IPS-20b (cell line): ENCODE results near the gene IL23A.

Experiments used
- H3K27ac ChIP-seq: one replicate; pipeline ENCODE4 v1.5.1; 2013; ENCODE audit warnings: low read length
- H3K27me3 ChIP-seq: 2 replicates; pipeline ENCODE4 v1.6.1; 2013; ENCODE audit warnings: mild to moderate bottlenecking, low read length, inconsistent platforms; ENCODE audit not compliant: insufficient read depth
- H3K36me3 ChIP-seq: 2 replicates; pipeline ENCODE4 v1.6.1; 2013; ENCODE audit warnings: low read depth, mild to moderate bottlenecking, inconsistent platforms, low read length, moderate library complexity; ENCODE audit not compliant: insufficient read depth
- H3K4me1 ChIP-seq: 2 replicates; pipeline ENCODE4 v1.6.1; 2013; ENCODE audit warnings: mild to moderate bottlenecking, control low read depth, inconsistent platforms, low read length, moderate library complexity; ENCODE audit not compliant: insufficient read depth
- H3K4me3 ChIP-seq: 2 replicates; pipeline ENCODE4 v1.5.1; 2013; ENCODE audit warnings: mild to moderate bottlenecking, low read length, inconsistent platforms
- H3K9ac ChIP-seq: 2 replicates; pipeline ENCODE4 v1.6.1; 2013; ENCODE audit warnings: low read depth, mild to moderate bottlenecking, inconsistent platforms, low read length, moderate library complexity
- H3K9me3 ChIP-seq: 2 replicates; pipeline ENCODE4 v1.6.1; 2013; ENCODE audit warnings: mild to moderate bottlenecking, low read depth, low read length, inconsistent platforms; ENCODE audit not compliant: insufficient read depth

Gene IL23A

DNA sequence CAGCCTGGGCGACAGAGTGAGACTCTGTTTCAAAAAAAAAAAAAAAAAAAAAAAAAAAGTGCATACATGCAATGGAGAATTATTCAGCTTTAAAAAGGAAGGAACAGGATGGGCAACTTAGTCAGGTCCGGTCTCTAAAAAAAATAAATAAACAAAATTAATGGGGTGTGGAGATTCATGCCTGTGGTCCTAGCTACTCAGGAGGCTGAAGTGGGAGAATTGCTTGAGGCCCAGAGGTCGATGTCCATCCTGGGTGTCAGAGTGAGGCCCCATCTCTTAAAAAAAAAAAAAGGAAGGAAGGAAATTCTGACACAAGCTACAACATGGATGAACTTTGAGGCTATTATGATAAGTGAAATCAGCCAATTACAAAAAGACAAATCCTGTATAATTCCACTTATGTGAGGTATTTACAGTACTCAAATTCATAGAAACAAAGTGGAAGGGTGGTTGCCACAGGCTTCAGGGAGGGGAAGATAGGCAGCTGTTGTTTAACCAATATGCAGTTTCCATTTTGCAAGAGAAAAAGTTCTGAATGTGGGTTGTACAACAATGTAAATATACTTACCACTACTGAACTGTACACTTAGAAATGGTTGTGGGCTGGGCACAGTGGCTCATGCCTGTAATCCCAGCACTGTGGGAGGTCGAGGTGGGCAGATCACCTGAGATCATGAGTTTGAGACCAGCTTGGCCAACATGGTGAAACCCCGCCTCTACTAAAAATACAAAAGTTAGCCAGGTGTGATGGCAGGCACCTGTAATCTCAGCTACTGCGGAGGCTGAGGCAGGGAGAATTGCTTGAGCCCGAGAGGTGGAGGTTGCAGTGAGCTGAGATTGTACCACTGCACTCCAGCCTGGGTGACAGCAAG, 36.3 kb downstream of the IL23A start:
- H3K27me3 ChIP-seq: no peaks in the 10 kb centered on the region
- H3K36me3 ChIP-seq: no peaks in the 10 kb centered on the region
- H3K9me3 ChIP-seq: no peaks in the 10 kb centered on the region; the same call in 1 of the 2 replicates
- H3K4me3 ChIP-seq: no peak overlapping the region
- no peak overlapping the region for H3K9ac ChIP-seq
- H3K4me1 ChIP-seq: peaks cover 5% of the 10 kb centered on the region; the same call in 1 of the 2 replicates
- H3K27ac ChIP-seq: no peak overlapping the region

DNA sequence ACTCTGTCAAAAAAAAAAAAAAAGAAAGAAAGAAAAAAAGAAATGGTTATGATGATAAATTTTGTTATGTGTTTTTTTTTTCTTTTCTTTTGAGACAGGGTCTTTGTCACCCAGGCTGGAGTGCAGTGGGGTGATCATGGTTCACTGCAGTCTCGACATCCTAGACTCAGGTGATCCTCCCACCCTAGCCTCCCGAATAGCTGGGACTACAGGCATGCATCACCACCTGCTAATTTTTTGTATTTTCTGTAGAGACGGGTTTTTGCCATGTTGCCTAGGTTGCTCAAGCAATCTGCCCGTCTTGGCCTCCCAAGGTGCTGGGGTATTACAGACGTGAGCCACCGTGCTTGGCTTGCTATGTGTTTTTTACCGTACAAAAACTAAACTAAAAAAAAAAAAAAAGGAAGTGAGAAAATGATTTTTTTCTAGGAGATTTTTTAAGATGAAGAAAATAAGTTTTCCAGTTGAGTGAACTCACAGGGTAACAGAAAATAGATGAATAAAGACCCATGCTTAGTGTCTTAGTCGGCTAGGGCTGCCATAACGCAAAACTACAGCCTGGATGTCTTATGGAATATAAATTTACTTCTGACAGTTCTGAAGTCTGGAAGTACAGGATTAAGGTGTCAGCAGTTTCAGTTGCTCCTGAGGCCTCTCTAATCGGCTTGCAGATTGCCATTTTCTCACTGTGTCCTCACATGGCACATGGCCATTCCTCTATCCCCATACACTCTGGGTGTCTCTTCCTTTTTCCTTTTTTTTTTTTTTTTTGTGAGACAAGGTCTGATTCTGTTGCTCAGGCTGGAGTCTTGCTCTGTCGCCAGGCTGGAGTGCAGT, 37.1 kb downstream of the IL23A start:
- H3K36me3 ChIP-seq: no peaks in the 10 kb centered on the region
- no peak overlapping the region for H3K9ac ChIP-seq
- H3K9me3 ChIP-seq: no peaks in the 10 kb centered on the region; the same call in 1 of the 2 replicates
- H3K27ac ChIP-seq: no peak overlapping the region
- no peaks in the 10 kb centered on the region for H3K27me3 ChIP-seq
- H3K4me1 ChIP-seq: peaks cover 5% of the 10 kb centered on the region; the same call in 1 of the 2 replicates
- no peak overlapping the region for H3K4me3 ChIP-seq

DNA sequence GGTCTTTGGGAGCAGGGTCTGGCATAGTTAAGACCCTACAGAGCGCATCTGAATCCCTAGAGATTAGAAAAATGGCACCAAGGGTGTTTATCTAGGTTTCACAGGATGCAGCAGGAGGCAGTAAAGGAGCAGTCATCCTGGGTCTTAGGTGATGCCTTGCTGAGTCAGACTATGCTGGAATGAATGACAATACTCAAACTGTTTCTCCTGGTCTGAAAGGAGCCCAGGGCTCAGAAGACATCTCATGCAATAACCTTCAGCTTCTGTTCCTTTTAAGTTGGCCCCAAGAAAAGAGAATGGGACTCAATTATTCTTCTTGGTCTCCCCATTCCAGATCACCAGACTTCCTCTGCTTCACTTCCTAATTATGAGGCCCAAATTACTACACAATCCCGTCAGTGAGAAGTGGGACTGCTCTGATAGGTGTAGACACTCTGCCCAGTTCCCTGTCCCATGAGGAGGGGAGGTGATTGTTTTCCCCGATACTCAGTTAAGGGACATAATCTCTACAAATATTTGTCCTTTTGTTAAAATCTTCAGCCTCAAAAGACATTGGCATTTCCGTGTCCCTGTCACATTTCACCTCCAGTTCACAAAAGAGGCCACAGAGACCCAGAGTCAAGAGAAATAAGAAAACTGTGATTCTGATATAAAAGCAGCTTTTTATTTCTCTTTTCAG, 38.8 kb downstream of the IL23A start:
- Histone ChIP-seq H3K4me1 (peaks cover 5% of the 10 kb centered on the region; the same call in 1 of the 2 replicates), H3K9me3 (no peaks in the 10 kb centered on the region; the same call in 1 of the 2 replicates), H3K27me3 (no peaks in the 10 kb centered on the region), H3K4me3 (no peak overlapping the region), H3K36me3 (no peaks in the 10 kb centered on the region), H3K9ac (no peak overlapping the region), H3K27ac (no peak overlapping the region)

DNA sequence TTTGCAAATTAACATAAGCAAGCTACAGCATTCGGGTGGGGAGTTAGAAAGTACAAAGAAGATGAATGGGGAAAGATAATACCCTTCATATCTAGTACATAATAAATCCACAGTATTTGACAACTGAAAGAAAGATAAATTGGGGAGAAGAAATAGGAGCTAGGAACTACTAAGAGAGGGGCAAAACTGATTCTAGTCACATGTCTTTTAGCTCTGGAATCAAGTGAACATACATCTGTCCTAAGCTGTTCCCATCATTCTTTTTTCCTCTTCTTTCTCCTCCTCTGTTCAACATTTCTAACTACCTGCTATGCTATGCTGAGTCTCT, 39.3 kb downstream of the IL23A start:
- Histone ChIP-seq H3K9ac (no peak overlapping the region), H3K36me3 (no peaks in the 10 kb centered on the region), H3K9me3 (no peaks in the 10 kb centered on the region), H3K4me3 (no peak overlapping the region), H3K4me1 (peaks cover 5% of the 10 kb centered on the region; the same call in 1 of the 2 replicates), H3K27me3 (no peaks in the 10 kb centered on the region), H3K27ac (no peak overlapping the region)

DNA sequence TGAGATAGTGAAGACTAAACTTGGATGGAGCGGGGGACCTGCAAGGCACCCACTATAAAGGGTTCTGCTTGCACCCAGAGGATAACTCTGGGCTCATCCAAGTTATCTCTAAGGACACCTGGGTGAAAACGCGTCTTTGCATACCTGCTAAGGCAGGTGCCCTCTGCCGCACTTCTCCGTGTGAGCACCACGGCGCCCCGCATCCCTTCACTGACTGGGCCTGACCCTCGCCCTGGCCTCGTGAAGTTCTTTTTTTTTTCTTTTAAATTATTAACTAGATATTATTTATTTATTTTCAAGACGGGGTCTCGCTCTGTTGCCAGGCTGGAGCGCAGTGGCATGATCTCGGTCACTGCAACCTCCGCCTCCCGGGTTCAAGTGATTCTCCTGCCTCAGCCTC, 43.9 kb downstream of the IL23A start:
- peaks cover 2% of the 10 kb centered on the region; the same call in 1 of the 2 replicates for H3K4me1 ChIP-seq
- H3K27ac ChIP-seq: no peak overlapping the region
- no peak overlapping the region for H3K9ac ChIP-seq
- no peak overlapping the region for H3K4me3 ChIP-seq
- H3K27me3 ChIP-seq: no peaks in the 10 kb centered on the region
- H3K36me3 ChIP-seq: no peaks in the 10 kb centered on the region
- no peaks in the 10 kb centered on the region for H3K9me3 ChIP-seq

DNA sequence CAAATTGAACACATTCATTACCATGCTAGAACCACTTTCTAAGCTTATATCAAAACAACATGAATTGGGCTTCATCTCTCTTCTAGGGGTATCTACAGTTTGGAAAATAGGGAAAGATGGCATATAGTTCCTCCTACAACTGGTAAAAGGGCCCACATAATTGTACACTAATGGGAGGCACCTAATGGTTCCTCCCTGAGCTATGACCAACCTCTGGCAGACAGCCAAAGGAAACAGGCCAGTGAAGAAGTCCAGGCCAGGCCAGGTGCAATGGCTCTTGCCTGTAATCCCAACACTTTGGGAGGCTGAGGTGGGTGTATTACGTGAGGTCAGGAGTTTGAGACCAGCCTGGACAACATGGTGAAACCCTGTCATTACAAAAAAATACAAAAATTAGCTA, 47.2 kb downstream of the IL23A start:
- H3K27me3 ChIP-seq: no peaks in the 10 kb centered on the region
- H3K27ac ChIP-seq: no peak overlapping the region
- H3K36me3 ChIP-seq: no peaks in the 10 kb centered on the region
- H3K4me1 ChIP-seq: no peaks in the 10 kb centered on the region
- H3K9ac ChIP-seq: no peak overlapping the region
- no peaks in the 10 kb centered on the region for H3K9me3 ChIP-seq
- no peak overlapping the region for H3K4me3 ChIP-seq

DNA sequence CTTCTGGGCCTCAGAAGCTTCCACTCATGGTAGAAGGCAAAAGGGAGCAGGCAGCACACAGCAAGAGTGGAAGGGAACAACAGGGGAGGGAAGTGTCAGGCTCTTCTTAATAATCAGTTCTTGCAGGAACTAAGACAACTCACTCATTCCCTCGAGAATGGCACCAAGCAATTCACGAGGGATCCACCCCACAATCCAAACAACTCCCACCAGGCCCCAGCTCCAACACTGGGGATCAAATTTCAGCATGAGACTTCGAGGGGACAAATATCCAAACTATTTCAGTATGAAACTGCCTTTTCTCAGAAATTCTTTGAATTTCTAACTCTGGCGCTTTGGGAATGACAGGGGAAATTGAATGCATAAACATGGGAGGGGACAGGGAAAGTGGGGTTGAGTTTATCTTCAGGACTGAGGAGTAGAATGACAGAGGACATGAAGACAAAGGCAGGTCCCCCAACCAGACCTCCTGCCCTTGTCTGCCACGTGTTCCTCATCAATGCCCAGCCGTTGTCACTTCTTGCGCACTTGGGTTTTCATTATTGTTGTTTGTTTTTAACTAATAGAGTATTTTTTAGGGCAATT, 48.6 kb downstream of the IL23A start:
- H3K27ac ChIP-seq: no peak overlapping the region
- H3K4me1 ChIP-seq: no peaks in the 10 kb centered on the region
- no peak overlapping the region for H3K9ac ChIP-seq
- no peaks in the 10 kb centered on the region for H3K36me3 ChIP-seq
- no peak overlapping the region for H3K4me3 ChIP-seq
- H3K9me3 ChIP-seq: no peaks in the 10 kb centered on the region
- no peaks in the 10 kb centered on the region for H3K27me3 ChIP-seq

DNA sequence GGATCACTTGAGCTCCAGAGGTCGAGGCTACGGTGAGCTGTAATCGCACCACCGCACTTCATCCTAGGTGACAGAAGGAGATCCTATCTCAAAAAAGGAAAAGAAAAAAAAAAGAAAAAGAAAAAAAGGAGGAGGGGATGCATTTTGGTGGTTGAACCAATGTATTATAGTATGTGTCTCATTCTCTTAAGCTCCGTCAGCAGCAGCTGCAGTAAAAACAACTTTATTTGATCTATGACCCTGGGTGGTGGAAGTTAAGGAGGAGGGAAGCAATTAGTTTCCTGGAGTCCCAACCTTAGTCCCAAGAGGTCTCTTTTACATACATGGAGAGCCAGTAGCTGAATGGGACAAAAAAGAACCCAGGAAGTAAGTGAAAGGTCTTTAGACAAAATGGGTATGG, 50.7 kb downstream of the IL23A start:
- H3K4me3 ChIP-seq: no peak overlapping the region
- H3K9ac ChIP-seq: no peak overlapping the region
- no peak overlapping the region for H3K27ac ChIP-seq
- no peaks in the 10 kb centered on the region for H3K36me3 ChIP-seq
- H3K4me1 ChIP-seq: no peaks in the 10 kb centered on the region
- no peaks in the 10 kb centered on the region for H3K9me3 ChIP-seq
- H3K27me3 ChIP-seq: no peaks in the 10 kb centered on the region
